ENCODE results near the gene FGG. TPM values are rescaled to one million over a fixed set of nuclear protein-coding genes. Genes with fewer than 3 reads are reported as not detected.
A peak's percentile ranks its signal among the peaks of the same experiment; 100 is the strongest.

Gene FGG
- total and polyA plus RNA-seq, 2 of the 13 experiments (the other 11 are each of a cell fraction or from before 2014, with no cell fraction given) = 1,037 to 2,423 TPM

DNA sequence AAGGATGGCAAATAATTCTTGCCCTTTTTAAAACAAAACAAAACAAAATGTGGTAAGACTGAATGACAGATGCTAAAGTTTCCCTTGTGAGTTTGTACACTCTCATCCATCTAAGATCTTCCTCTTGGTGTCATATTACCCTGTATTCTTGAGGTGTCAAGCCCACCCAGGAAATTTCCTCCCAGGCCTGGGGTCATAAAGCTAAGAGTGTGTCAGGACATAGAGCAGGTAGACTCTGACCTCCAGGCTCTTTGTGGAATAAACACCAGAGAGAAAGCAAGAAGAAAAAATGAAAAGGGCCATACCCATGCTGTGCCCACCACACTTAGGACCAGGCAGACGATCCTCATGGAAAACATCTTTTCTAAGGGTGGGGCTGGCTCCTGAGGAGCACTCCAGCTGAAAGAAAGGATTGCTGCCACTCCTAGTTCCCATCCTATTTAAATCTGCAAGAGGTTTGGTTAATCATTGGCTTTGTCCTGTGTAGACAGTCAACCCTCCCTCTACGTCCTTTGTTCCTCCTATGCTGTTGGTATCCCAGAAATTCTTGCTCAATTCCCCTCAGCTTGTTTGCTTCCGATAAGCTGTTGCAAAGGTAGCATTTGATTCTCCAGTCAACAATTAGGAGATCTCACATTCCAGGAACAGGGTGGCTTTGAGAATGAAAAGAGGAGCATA is 22.0 kb downstream of the FGG start, which contains the start of gene FGA (continued):
- TF ChIP-seq ISX (CRISPR knock-in tag; conservative IDR thresholded peaks at IDR 0.05) (no peak; the same call in 1 of the 2 replicates), ZNF451 (CRISPR knock-in tag; IDR thresholded peaks at IDR 0.05) (0 out of 2 replicates have a peak, but pooled peaks have one; percentile 49), ZNF607 (CRISPR knock-in tag; IDR thresholded peaks at IDR 0.05; ENCODE audit: borderline replicate concordance) (no peak), ZSCAN22 (CRISPR knock-in tag; IDR thresholded peaks at IDR 0.05) (no peak), KDM4B (CRISPR knock-in tag; IDR thresholded peaks at IDR 0.05) (peak; percentile 94), ZSCAN29 (CRISPR knock-in tag; conservative IDR thresholded peaks at IDR 0.05) (peak; percentile 94), ZNF121 (CRISPR knock-in tag; IDR thresholded peaks at IDR 0.05) (no peak), ZSCAN31 (CRISPR knock-in tag; IDR thresholded peaks at IDR 0.05; ENCODE audit: low read depth) (peak; percentile 42; the same call in 1 of the 2 replicates), TRIM24 (CRISPR knock-in tag; IDR thresholded peaks at IDR 0.05) (no peak), BCL6 (CRISPR knock-in tag; IDR thresholded peaks at IDR 0.05) (peak; percentile 99), ZNF17 (CRISPR knock-in tag; IDR thresholded peaks at IDR 0.05) (no peak), GTF2F1 (IDR thresholded peaks at IDR 0.05; ENCODE audit: low read length) (no peak; the same call in 1 of the 2 replicates), GATAD1 (CRISPR knock-in tag; IDR thresholded peaks at IDR 0.05) (peak; percentile 67), TGIF2 (CRISPR knock-in tag; IDR thresholded peaks at IDR 0.05) (peak; percentile 77; the same call in 1 of the 2 replicates), NFKB2 (CRISPR knock-in tag; IDR thresholded peaks at IDR 0.05; ENCODE audit: borderline replicate concordance) (no peak), ZBTB3 (CRISPR knock-in tag; IDR thresholded peaks at IDR 0.05; ENCODE audit: borderline replicate concordance, low read depth) (no peak), CCDC6 (CRISPR knock-in tag; IDR thresholded peaks at IDR 0.05) (no peak), ZNF460 (CRISPR knock-in tag; IDR thresholded peaks at IDR 0.05; ENCODE audit: borderline replicate concordance) (no peak; the same call in 1 of the 2 replicates), ZNF772 (CRISPR knock-in tag; IDR thresholded peaks at IDR 0.05) (peak; percentile 92), ELF1 (CRISPR knock-in tag; IDR thresholded peaks at IDR 0.05) (peak; percentile 78)
- TF ChIP-seq, protein P1, sequence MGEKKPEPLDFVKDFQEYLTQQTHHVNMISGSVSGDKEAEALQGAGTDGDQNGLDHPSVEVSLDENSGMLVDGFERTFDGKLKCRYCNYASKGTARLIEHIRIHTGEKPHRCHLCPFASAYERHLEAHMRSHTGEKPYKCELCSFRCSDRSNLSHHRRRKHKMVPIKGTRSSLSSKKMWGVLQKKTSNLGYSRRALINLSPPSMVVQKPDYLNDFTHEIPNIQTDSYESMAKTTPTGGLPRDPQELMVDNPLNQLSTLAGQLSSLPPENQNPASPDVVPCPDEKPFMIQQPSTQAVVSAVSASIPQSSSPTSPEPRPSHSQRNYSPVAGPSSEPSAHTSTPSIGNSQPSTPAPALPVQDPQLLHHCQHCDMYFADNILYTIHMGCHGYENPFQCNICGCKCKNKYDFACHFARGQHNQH (CRISPR knock-in tag; IDR thresholded peaks at IDR 0.05) = peak; percentile 96
- TF ChIP-seq, protein P2, sequence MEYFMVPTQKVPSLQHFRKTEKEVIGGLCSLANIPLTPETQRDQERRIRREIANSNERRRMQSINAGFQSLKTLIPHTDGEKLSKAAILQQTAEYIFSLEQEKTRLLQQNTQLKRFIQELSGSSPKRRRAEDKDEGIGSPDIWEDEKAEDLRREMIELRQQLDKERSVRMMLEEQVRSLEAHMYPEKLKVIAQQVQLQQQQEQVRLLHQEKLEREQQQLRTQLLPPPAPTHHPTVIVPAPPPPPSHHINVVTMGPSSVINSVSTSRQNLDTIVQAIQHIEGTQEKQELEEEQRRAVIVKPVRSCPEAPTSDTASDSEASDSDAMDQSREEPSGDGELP (IDR thresholded peaks at IDR 0.05; ENCODE audit: borderline replicate concordance, low read depth) = peak; percentile 90
- TF ChIP-seq, protein P3, sequence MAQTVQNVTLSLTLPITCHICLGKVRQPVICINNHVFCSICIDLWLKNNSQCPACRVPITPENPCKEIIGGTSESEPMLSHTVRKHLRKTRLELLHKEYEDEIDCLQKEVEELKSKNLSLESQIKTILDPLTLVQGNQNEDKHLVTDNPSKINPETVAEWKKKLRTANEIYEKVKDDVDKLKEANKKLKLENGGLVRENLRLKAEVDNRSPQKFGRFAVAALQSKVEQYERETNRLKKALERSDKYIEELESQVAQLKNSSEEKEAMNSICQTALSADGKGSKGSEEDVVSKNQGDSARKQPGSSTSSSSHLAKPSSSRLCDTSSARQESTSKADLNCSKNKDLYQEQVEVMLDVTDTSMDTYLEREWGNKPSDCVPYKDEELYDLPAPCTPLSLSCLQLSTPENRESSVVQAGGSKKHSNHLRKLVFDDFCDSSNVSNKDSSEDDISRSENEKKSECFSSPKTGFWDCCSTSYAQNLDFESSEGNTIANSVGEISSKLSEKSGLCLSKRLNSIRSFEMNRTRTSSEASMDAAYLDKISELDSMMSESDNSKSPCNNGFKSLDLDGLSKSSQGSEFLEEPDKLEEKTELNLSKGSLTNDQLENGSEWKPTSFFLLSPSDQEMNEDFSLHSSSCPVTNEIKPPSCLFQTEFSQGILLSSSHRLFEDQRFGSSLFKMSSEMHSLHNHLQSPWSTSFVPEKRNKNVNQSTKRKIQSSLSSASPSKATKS (CRISPR knock-in tag; IDR thresholded peaks at IDR 0.05) = peak; percentile 71
- TF ChIP-seq, protein P4, sequence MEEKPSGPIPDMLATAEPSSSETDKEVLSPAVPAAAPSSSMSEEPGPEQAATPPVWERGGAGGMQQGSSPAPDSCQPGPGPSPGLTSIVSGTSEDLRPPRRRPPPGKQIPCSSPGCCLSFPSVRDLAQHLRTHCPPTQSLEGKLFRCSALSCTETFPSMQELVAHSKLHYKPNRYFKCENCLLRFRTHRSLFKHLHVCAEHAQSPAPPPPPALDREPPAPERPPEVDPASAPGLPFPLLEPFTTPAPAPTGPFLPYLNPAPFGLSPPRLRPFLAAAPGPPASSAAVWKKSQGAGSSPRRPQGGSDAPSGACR (CRISPR knock-in tag; IDR thresholded peaks at IDR 0.05) = no peak

All from HepG2 (cell line).